B cell (primary cell): Measurements from ENCODE around the gene USP27X. TPM values are rescaled to one million over a fixed set of nuclear protein-coding genes. Genes with fewer than 3 reads are reported as not detected.

Source experiments
- ATAC-seq: fragments of 200-7000 bp; cut with Tn5 transposase; one replicate; pipeline ENCODE4 v1.10.0; 2021; ENCODE audit warnings: low read depth, mild to moderate bottlenecking, moderate number of reproducible peaks, moderate library complexity
- CTCF ChIA-PET: fragments of 350-600 bp; sonication (Branson Sonifier 250); formaldehyde crosslinking; loops from one replicate; lab custom pipeline; 2021; ENCODE audit warnings: antibody characterized with exemption, inconsistent platforms; lab: Charles Lee
- POLR2A ChIA-PET: fragments of 350-600 bp; sonication (Branson Sonifier 250); formaldehyde crosslinking; loops from one replicate; lab custom pipeline; 2021; ENCODE audit warnings: antibody characterized with exemption; lab: Charles Lee
- DNase-seq: peaks from one replicate; pipeline ENCODE4 v3.0.0; 2013
- H2AFZ ChIP-seq: 2 replicates; pipeline ENCODE4 v1.6.1; 2012; ENCODE audit warnings: mild to moderate bottlenecking, low read depth, low read length; ENCODE audit not compliant: insufficient read depth, poor library complexity, severe bottlenecking
- H3K27ac ChIP-seq, 2 donors: 1 replicate in 1 of 2; 2 replicates in 1 of 2; pipeline ENCODE4 v1.5.1; 2012 to 2013; ENCODE audit warnings: low read length in 2 of 2, mild to moderate bottlenecking in 2 of 2, moderate library complexity in 1 of 2
- H3K27me3 ChIP-seq, 4 experiments: fragments of 200-600 bp in 1 of 4; sonication (generic) in 1 of 4; replicated peaks in 1 of 4; 1 replicate in 2 of 4; 2 replicates in 2 of 4; pipeline versions ENCODE4 v1.6.1 to v1.7.0; 2013 to 2016; ENCODE audit warnings: low read length in 3 of 4, mild to moderate bottlenecking in 2 of 4, mixed read lengths in 1 of 4, moderate library complexity in 1 of 4; ENCODE audit not compliant: insufficient read depth in 4 of 4, control insufficient read depth in 3 of 4; ENCODE audit errors: control extremely low read depth in 1 of 4
- H3K36me3 ChIP-seq, 2 experiments: replicated peaks in 1 of 2; 1 replicate in 1 of 2; 2 replicates in 1 of 2; pipeline versions ENCODE4 v1.6.1 to v1.7.1; 2013; ENCODE audit warnings: low read length in 1 of 2; ENCODE audit not compliant: insufficient read depth in 2 of 2, control insufficient read depth in 1 of 2; ENCODE audit errors: control extremely low read depth in 1 of 2, extremely low read depth in 1 of 2
- H3K4me1 ChIP-seq, 2 donors: fragments of 200-600 bp in 1 of 2; sonication (generic) in 1 of 2; 1 replicate in 1 of 2; 2 replicates in 1 of 2; pipeline versions ENCODE4 v1.5.1 to v1.6.1; 2013 to 2017; ENCODE audit warnings: low read length in 2 of 2; ENCODE audit not compliant: control insufficient read depth in 2 of 2, insufficient read depth in 2 of 2
- H3K4me2 ChIP-seq: replicated peaks from 2 replicates; pipeline ENCODE3; 2012; ENCODE audit warnings: mild to moderate bottlenecking, low read depth, low read length; ENCODE audit not compliant: poor library complexity, severe bottlenecking
- H3K4me3 ChIP-seq, 5 experiments: fragments of 200-600 bp in 1 of 5; sonication (generic) in 1 of 5; 1 replicate in 3 of 5; 2 replicates in 2 of 5; pipeline versions ENCODE4 v1.5.1 to v1.7.0; 2011 to 2016; ENCODE audit warnings: low read length in 4 of 5, mild to moderate bottlenecking in 4 of 5, low read depth in 2 of 5, control low read depth in 1 of 5, moderate library complexity in 1 of 5; ENCODE audit not compliant: insufficient read depth in 1 of 5; ENCODE audit errors: control extremely low read depth in 1 of 5, extremely low read depth in 1 of 5
- H3K79me2 ChIP-seq: fragments of 200-600 bp; sonication (generic); one replicate; pipeline ENCODE4 v1.6.0; 2016; ENCODE audit warnings: low read length; ENCODE audit not compliant: control insufficient read depth, insufficient read depth
- H3K9ac ChIP-seq: fragments of 200-600 bp; sonication (generic); 2 replicates; pipeline ENCODE4 v1.6.1; 2017; ENCODE audit warnings: mild to moderate bottlenecking, low read length, moderate library complexity
- H3K9me3 ChIP-seq, 3 donors: one replicate each; pipeline versions ENCODE4 v1.6.1 to v1.7.1; 2013; ENCODE audit warnings: low read length in 2 of 3; ENCODE audit not compliant: control insufficient read depth in 2 of 3, insufficient read depth in 1 of 3; ENCODE audit errors: control extremely low read depth in 1 of 3
- H4K20me1 ChIP-seq: 2 replicates; pipeline ENCODE4 v1.6.0; 2012; ENCODE audit warnings: mild to moderate bottlenecking, low read length; ENCODE audit not compliant: insufficient read depth, control insufficient read depth, poor library complexity, severe bottlenecking
- H3K27ac Mint-ChIP-seq: one replicate; pipeline ENCODE4 v1.8.0; 2021; ENCODE audit warnings: mixed read lengths
- H3K27me3 Mint-ChIP-seq: one replicate; pipeline ENCODE4 v1.8.0; 2021; ENCODE audit warnings: mixed read lengths
- H3K4me1 Mint-ChIP-seq: one replicate; pipeline ENCODE4 v1.8.0; 2021; ENCODE audit warnings: mixed read lengths
- H3K4me3 Mint-ChIP-seq: one replicate; pipeline ENCODE4 v1.8.0; 2021; ENCODE audit warnings: mixed read lengths
- H3K9me3 Mint-ChIP-seq: one replicate; pipeline ENCODE4 v1.8.0; 2022; ENCODE audit warnings: mixed read lengths; ENCODE audit not compliant: insufficient read depth
- CTCF ChIP-seq: fragments of 200-600 bp; IDR thresholded peaks from one replicate; pipeline ENCODE4 v1.8.0; 2022; ENCODE audit warnings: antibody characterized with exemption, mild to moderate bottlenecking
- EZH2 ChIP-seq: IDR thresholded peaks from 2 replicates; pipeline ENCODE4 v1.6.1; 2012; ENCODE audit warnings: borderline replicate concordance, low read depth, mild to moderate bottlenecking, moderate library complexity, low read length; ENCODE audit not compliant: insufficient read depth, poor library complexity, severe bottlenecking
- WGBS: methylation state at CpG from one replicate; pipeline ENCODE4 v1.1.5; 2013; ENCODE audit warnings: missing lambda C conversion rate; ENCODE audit not compliant: insufficient coverage; 5-methylcytosine and 5-hydroxymethylcytosine counted together
- intact Hi-C: fragments of 100-400 bp; cut with micrococcal nuclease; formaldehyde crosslinking; loops from one replicate; pipeline ENCODE4 v1.10.0; 2022
- polyA plus RNA-seq: library from polyadenylated mRNA; depleted of rRNA; stranded (reverse); fragments of >200 nt; gene quantifications from 2 replicates; pipeline ENCODE4 v1.2.3, GENCODE V29; 2012
- total RNA-seq, 2 donors: library from RNA; stranded (reverse); fragments of 120-200 nt in 1 of 2; gene quantifications; 1 replicate in 1 of 2; 2 replicates in 1 of 2; pipeline versions ENCODE4 v1.2.3 to v1.2.4, GENCODE V29; 2013 to 2022

USP27X gene
- total and polyA plus RNA-seq, 2 donors (not counting 1 experiment from before 2014, with no cell fraction given): 1.6 to 6.1 TPM

GRCh38 chrX:49922291-49923241 is 43.3 kb downstream of the USP27X start, which contains the start of gene CLCN5:
CLCN5 (plus strand) TSS chrX:49922596; CDS start chrX:49925299, 2,703 bp downstream.
- Mint-ChIP-seq H3K27ac (peak within 1 kb of the TSS; percentile 64), H3K9me3 (no peaks in the 10 kb centered on the region), H3K4me1 (peaks cover 10% of the 10 kb centered on the region), H3K27me3 (no peaks in the 10 kb centered on the region), H3K4me3 (peak within 1 kb of the TSS; percentile 84)
- WGBS: under 1% methylated on average over 82 of the region's 83 CpGs
- Histone ChIP-seq H3K27me3 (no peaks in the 10 kb centered on the region), H3K4me2 (peak within 1 kb of the TSS; percentile 82), H4K20me1 (no peaks in the 10 kb centered on the region), H3K4me3 (peak within 1 kb of the TSS; percentile 55 to 71 (median 64)), H3K27ac (peak within 1 kb of the TSS; percentile 24 to 61), H2AFZ (peak within 1 kb of the TSS; percentile 80), H3K79me2 (no peaks in the 10 kb centered on the region), H3K36me3 (no peaks in the 10 kb centered on the region), H3K9ac (peak within 1 kb of the TSS; percentile 79), H3K9me3 (no peaks in the 10 kb centered on the region), H3K4me1 (peaks cover 0 to 11% of the 10 kb centered on the region in 2 donors)
- ATAC-seq (peak; percentile 91), DNase-seq (peak; percentile 95)
- no peak for TF ChIP-seq EZH2
- no peak for TF ChIP-seq CTCF
- intact Hi-C loops: loop anchor here (1.0 to 2.0 kb wide), 2 partner anchors 43 to 282 kb away; partner anchors contain the start of genes CCNB3 and USP27X
- CTCF ChIA-PET: interaction anchor here (0.5 to 2.0 kb wide), 8 partner anchors 39 to 756 kb away, joined by 3 to 6 read pairs (median 4); partner anchors contain the start of genes CCNB3 and USP27X
- POLR2A ChIA-PET: no interaction called here

GRCh38 chrX:49925176-49925575 is 45.9 kb downstream of the USP27X start:
- intact Hi-C loops: no loop called here

More at GRCh38 chrX:49925176-49925575, 45.9 kb downstream of the USP27X start:
- DNase-seq: no peak
- Histone ChIP-seq H3K27ac (no peak overlapping the region), H4K20me1 (no peaks in the 10 kb centered on the region), H3K36me3 (no peaks in the 10 kb centered on the region), H3K27me3 (no peaks in the 10 kb centered on the region), H3K9ac (no peak overlapping the region), H3K9me3 (no peaks in the 10 kb centered on the region), H3K4me1 (peaks cover 0 to 11% of the 10 kb centered on the region in 2 donors), H2AFZ (no peak overlapping the region), H3K4me2 (no peak overlapping the region), H3K79me2 (no peaks in the 10 kb centered on the region), H3K4me3 (no peak overlapping the region)
- ChIA-PET POLR2A (no interaction called here), CTCF (no interaction called here)
- H3K4me1 Mint-ChIP-seq: peaks cover 10% of the 10 kb centered on the region
- no peak overlapping the region for H3K4me3 Mint-ChIP-seq
- no peak overlapping the region for H3K27ac Mint-ChIP-seq
- no peak for ATAC-seq
- no CpG with 5 or more reads among the region's 2 CpGs for WGBS
- TF ChIP-seq CTCF (no peak), EZH2 (no peak)
- H3K27me3 Mint-ChIP-seq: no peaks in the 10 kb centered on the region
- no peaks in the 10 kb centered on the region for H3K9me3 Mint-ChIP-seq
